SK-N-MC (cell line): ENCODE measurements around the gene PELI3.

ENCODE experiments used
- EZH2 ChIP-seq: fragments of 200-600 bp; sonication (generic); IDR thresholded peaks from one replicate; pipeline ENCODE4 v1.6.1; 2017; ENCODE audit warnings: antibody characterized with exemption
- POLR2AphosphoS5 ChIP-seq: IDR thresholded peaks from 2 replicates; pipeline ENCODE4 v1.6.1; 2012; ENCODE audit warnings: mild to moderate bottlenecking, low read depth, low read length, borderline replicate concordance

- no peak for TF ChIP-seq EZH2
- TF ChIP-seq POLR2AphosphoS5: no peak
These were observed 10.1 kb downstream of the PELI3 start for GRCh38 chr11:66476841-66477251.
